SK-N-SH (cell line): ENCODE results near the gene AGAP1. TPM values are rescaled to one million over a fixed set of nuclear protein-coding genes. Genes with fewer than 3 reads are reported as not detected.

ENCODE experiments used
- CTCF ChIA-PET: fragments of 300-600, 350-600 bp; formaldehyde crosslinking; extraction: SDS; loops from one replicate; lab custom pipeline; 2021; lab: Yijun Ruan, JAX
- POLR2A ChIA-PET: fragments of 350-600 bp; sonication (Branson Sonifier 250); formaldehyde crosslinking; extraction: SDS; loops from one replicate; lab custom pipeline; 2020; ENCODE audit warnings: antibody characterized with exemption, inconsistent platforms; lab: Yijun Ruan, JAX
- DNase-seq: peaks from one replicate; pipeline ENCODE4 v3.0.0; 2012
- H2AFZ ChIP-seq: fragments of 200-600 bp; sonication (generic); 2 replicates; pipeline ENCODE4 v1.8.1; 2016; ENCODE audit warnings: antibody characterized with exemption, mild to moderate bottlenecking, low read depth
- H3F3A ChIP-seq: fragments of 200-600 bp; sonication (generic); replicated peaks from 2 replicates; pipeline ENCODE3; 2016; ENCODE audit warnings: antibody characterized with exemption, mild to moderate bottlenecking; ENCODE audit not compliant: insufficient read depth
- H3K27ac ChIP-seq, 2 experiments: fragments of 200-500 bp in 1 of 2; fragments of 200-600 bp in 1 of 2; sonication (Bioruptor generic) in 1 of 2; sonication (generic), shearing (Covaris generic) in 1 of 2; 2 replicates each; pipeline versions ENCODE4 v1.5.1 to v1.6.1; 2014 to 2016; ENCODE audit warnings: low read depth in 2 of 2, inconsistent platforms in 1 of 2, low read length in 1 of 2, mild to moderate bottlenecking in 1 of 2, mixed read lengths in 1 of 2
- H3K27me3 ChIP-seq: fragments of 200-600 bp; sonication (generic), shearing (Covaris generic); 2 replicates; pipeline ENCODE4 v1.6.1; 2016; ENCODE audit warnings: mixed run types; ENCODE audit not compliant: insufficient read depth
- H3K36me3 ChIP-seq, 2 experiments: fragments of 200-500 bp in 1 of 2; fragments of 200-600 bp in 1 of 2; sonication (Bioruptor generic) in 1 of 2; sonication (generic) in 1 of 2; replicated peaks in 1 of 2; 2 replicates each; pipeline versions ENCODE3 to v1.5.1; 2014 to 2016; ENCODE audit warnings: low read length in 1 of 2, mild to moderate bottlenecking in 1 of 2; ENCODE audit not compliant: insufficient read depth in 2 of 2, control insufficient read depth in 1 of 2
- H3K4me1 ChIP-seq, 2 experiments: fragments of 200-500 bp in 1 of 2; fragments of 200-600 bp in 1 of 2; sonication (Bioruptor generic) in 1 of 2; sonication (generic), shearing (Covaris generic) in 1 of 2; 2 replicates each; pipeline versions ENCODE4 v1.5.1 to v1.6.1; 2014 to 2016; ENCODE audit warnings: low read depth in 1 of 2, low read length in 1 of 2, mixed run types in 1 of 2; ENCODE audit not compliant: insufficient read depth in 2 of 2, control insufficient read depth in 1 of 2
- H3K4me2 ChIP-seq: fragments of 200-600 bp; sonication (generic), shearing (Covaris generic); 2 replicates; pipeline ENCODE4 v1.6.1; 2017; ENCODE audit warnings: mixed run types
- H3K4me3 ChIP-seq, 2 experiments: fragments of 200-500 bp in 1 of 2; fragments of 200-600 bp in 1 of 2; sonication (Bioruptor generic) in 1 of 2; sonication (generic), shearing (Covaris generic) in 1 of 2; 2 replicates each; pipeline versions ENCODE4 v1.5.1 to v1.8.1; 2014 to 2016; ENCODE audit warnings: low read depth in 2 of 2, inconsistent platforms in 1 of 2, low read length in 1 of 2, mild to moderate bottlenecking in 1 of 2, mixed read lengths in 1 of 2, moderate library complexity in 1 of 2
- H3K79me2 ChIP-seq: fragments of 200-600 bp; sonication (generic); 2 replicates; pipeline ENCODE4 v1.8.1; 2017; ENCODE audit warnings: mild to moderate bottlenecking; ENCODE audit not compliant: insufficient read depth
- H3K9ac ChIP-seq: fragments of 200-600 bp; sonication (generic); 2 replicates; pipeline ENCODE4 v1.6.1; 2017; ENCODE audit warnings: mixed run types
- H3K9me2 ChIP-seq: fragments of 200-600 bp; sonication (generic); 2 replicates; pipeline ENCODE4 v1.6.1; 2017; ENCODE audit warnings: mixed run types
- H3K9me3 ChIP-seq: fragments of 200-600 bp; sonication (generic); 2 replicates; pipeline ENCODE4 v1.6.1; 2017; ENCODE audit warnings: mixed run types, mild to moderate bottlenecking, moderate library complexity
- H4K20me1 ChIP-seq: fragments of 200-600 bp; sonication (generic); 2 replicates; pipeline ENCODE4 v1.6.1; 2017; ENCODE audit warnings: mild to moderate bottlenecking, mixed run types; ENCODE audit not compliant: insufficient read depth
- EZH2phosphoT487 ChIP-seq: fragments of 200-600 bp; sonication (generic); IDR thresholded peaks from 2 replicates; pipeline ENCODE4 v1.6.1; 2017; ENCODE audit warnings: low read depth, mixed run types, mild to moderate bottlenecking, antibody characterized with exemption, moderate library complexity, borderline replicate concordance
- FOSL2 ChIP-seq: IDR thresholded peaks from 2 replicates; pipeline ENCODE4 v1.4.0; 2012; ENCODE audit warnings: low read depth, mild to moderate bottlenecking, moderate library complexity, borderline replicate concordance
- FOXM1 ChIP-seq: IDR thresholded peaks from 2 replicates; pipeline ENCODE4 v1.4.0; 2012; ENCODE audit warnings: low read depth, mild to moderate bottlenecking
- JUND ChIP-seq: IDR thresholded peaks from 2 replicates; pipeline ENCODE4 v1.4.0; 2012
- NFIC ChIP-seq: IDR thresholded peaks from 2 replicates; pipeline ENCODE4 v1.4.0; 2012; ENCODE audit warnings: borderline replicate concordance
- NRF1 ChIP-seq: IDR thresholded peaks from 2 replicates; pipeline ENCODE4 v1.6.1; 2012; ENCODE audit warnings: low read depth, mild to moderate bottlenecking, low read length
- RAD21 ChIP-seq: IDR thresholded peaks from 2 replicates; pipeline ENCODE4 v1.6.1; 2012; ENCODE audit warnings: mild to moderate bottlenecking, low read length
- RCOR1 ChIP-seq: fragments of 150-350 bp; IDR thresholded peaks from 2 replicates; pipeline ENCODE4 v1.6.1; 2017; ENCODE audit warnings: antibody characterized with exemption, low read length
- RFX5 ChIP-seq: IDR thresholded peaks from 2 replicates; pipeline ENCODE4 v1.6.1; 2012; ENCODE audit warnings: mild to moderate bottlenecking, improper control_type of control experiment, low read length
- RXRA ChIP-seq: IDR thresholded peaks from 2 replicates; pipeline ENCODE4 v1.4.0; 2012; ENCODE audit warnings: low read depth, mild to moderate bottlenecking, borderline replicate concordance
- SIN3A ChIP-seq: IDR thresholded peaks from 2 replicates; pipeline ENCODE4 v1.6.1; 2012; ENCODE audit warnings: low read depth, mild to moderate bottlenecking, low read length, moderate library complexity, borderline replicate concordance
- TAF1 ChIP-seq: IDR thresholded peaks from 2 replicates; pipeline ENCODE4 v1.6.1; 2012; ENCODE audit warnings: low read depth, mild to moderate bottlenecking, low read length, moderate library complexity, borderline replicate concordance
- TCF12 ChIP-seq: IDR thresholded peaks from 2 replicates; pipeline ENCODE4 v1.4.0; 2012
- TEAD4 ChIP-seq: IDR thresholded peaks from 2 replicates; pipeline ENCODE4 v1.4.0; 2012; ENCODE audit warnings: mild to moderate bottlenecking, borderline replicate concordance; ENCODE audit not compliant: insufficient read depth
- USF1 ChIP-seq: IDR thresholded peaks from 2 replicates; pipeline ENCODE4 v1.4.0; 2012; ENCODE audit warnings: low read depth, borderline replicate concordance
- YY1 ChIP-seq: IDR thresholded peaks from 2 replicates; pipeline ENCODE4 v1.4.0; 2012; ENCODE audit warnings: low read depth, mild to moderate bottlenecking
- ZBTB33 ChIP-seq: IDR thresholded peaks from 2 replicates; pipeline ENCODE4 v1.4.0; 2012; ENCODE audit warnings: low read depth, borderline replicate concordance
- WGBS: methylation state at CpG from one replicate; pipeline ENCODE4 v1.1.6; 2017; ENCODE audit warnings: low lambda C conversion rate; 5-methylcytosine and 5-hydroxymethylcytosine counted together
- polyA plus RNA-seq, 3 experiments: library from polyadenylated mRNA; depleted of rRNA; stranded (reverse); fragments of >200 nt; gene quantifications; 2 replicates each; pipeline ENCODE4 v1.2.3, GENCODE V29; 2012

Gene AGAP1
- polyA plus RNA-seq, 1 of the 3 experiments (the other 2 are of a cell fraction), result 8.8 TPM

- TF ChIP-seq ZBTB33 (no peak), RXRA (no peak), YY1 (no peak)
Observed at GRCh38 chr2:235561450-235561849, 67.6 kb downstream of the AGAP1 start (continued).

- Histone ChIP-seq H3K9me3 (no peaks in the 10 kb centered on the region), H3K4me2 (no peak overlapping the region), H3F3A (no peaks in the 10 kb centered on the region), H3K27me3 (no peaks in the 10 kb centered on the region), H3K9ac (no peak overlapping the region), H3K79me2 (peaks cover 37% of the 10 kb centered on the region), H3K4me3 (no peak overlapping the region), H3K9me2 (no peaks in the 10 kb centered on the region), H2AFZ (no peak overlapping the region), H4K20me1 (peaks cover 65% of the 10 kb centered on the region), H3K36me3 (no peaks in the 10 kb centered on the region), H3K4me1 (peaks cover 12 to 16% of the 10 kb centered on the region in 2 experiments; a peak in 2 of 4 replicates), H3K27ac (no peak overlapping the region)
- WGBS, result 93% methylated on average over 11 of the region's 11 CpGs
- DNase-seq, result no peak
- CTCF ChIA-PET, result interaction anchor here (0.7 to 1.5 kb wide), 5 partner anchors 8 to 32 kb away, joined by 3 to 9 read pairs (median 3); no protein-coding TSS in a partner anchor
- POLR2A ChIA-PET, result interaction anchor here (1.7 kb wide), 1 partner anchor 11 kb away, joined by 5 read pairs; no protein-coding TSS in a partner anchor
- TF ChIP-seq JUND (no peak), EZH2phosphoT487 (no peak), USF1 (no peak), ZBTB33 (no peak), RCOR1 (no peak), TCF12 (no peak), RXRA (no peak), RFX5 (no peak), YY1 (no peak), RAD21 (no peak), NFIC (no peak), TAF1 (no peak), FOXM1 (no peak), NRF1 (no peak), FOSL2 (no peak), TEAD4 (no peak), SIN3A (no peak)
Observed at GRCh38 chr2:235562065-235562747, 68.4 kb downstream of the AGAP1 start.
